Measurements from ENCODE around the gene DENND2A. TPM values are rescaled to one million over a fixed set of nuclear protein-coding genes. Genes with fewer than 3 reads are reported as not detected.
"Not testable (repeated sequence)": the region's sequence is repeated elsewhere in the genome, so short reads cannot be mapped to it uniquely, and the experiment has no call there.

DENND2A gene
- total and polyA plus RNA-seq, 3 experiments from 2014 or later: not detected

- Mint-ChIP-seq H3K36me3 (no peaks in the 10 kb centered on the region), H3K9me3 (no peaks in the 10 kb centered on the region), H3K27me3 (peaks cover 3 to 18% of the 10 kb centered on the region in 2 donors), H3K27ac (no peak overlapping the region), H3K4me3 (no peak overlapping the region), H3K4me1 (no peaks in the 10 kb centered on the region)
- H3K36me3 ChIP-seq (ENCODE audit: insufficient read depth, low read length): no peaks in the 10 kb centered on the region
- no peaks in the 10 kb centered on the region for H3K9me3 ChIP-seq (ENCODE audit: low read length)
- no peak for DNase-seq
- no peaks in the 10 kb centered on the region for H3K27me3 ChIP-seq (ENCODE audit: insufficient read depth, low read length, poor library complexity, severe bottlenecking)
- ChIA-PET POLR2A (no interaction called here), CTCF (no interaction called here)
- no peaks in the 10 kb centered on the region for H3K4me1 ChIP-seq (ENCODE audit: insufficient read depth, low read length)
- no peak overlapping the region for H3K27ac ChIP-seq (ENCODE audit: low read depth, low read length)
- H3K4me3 ChIP-seq (ENCODE audit: low read length): no peak overlapping the region
Observed at GRCh38 chr7:140564643-140565042, 76.0 kb downstream of the DENND2A start.

DNA sequence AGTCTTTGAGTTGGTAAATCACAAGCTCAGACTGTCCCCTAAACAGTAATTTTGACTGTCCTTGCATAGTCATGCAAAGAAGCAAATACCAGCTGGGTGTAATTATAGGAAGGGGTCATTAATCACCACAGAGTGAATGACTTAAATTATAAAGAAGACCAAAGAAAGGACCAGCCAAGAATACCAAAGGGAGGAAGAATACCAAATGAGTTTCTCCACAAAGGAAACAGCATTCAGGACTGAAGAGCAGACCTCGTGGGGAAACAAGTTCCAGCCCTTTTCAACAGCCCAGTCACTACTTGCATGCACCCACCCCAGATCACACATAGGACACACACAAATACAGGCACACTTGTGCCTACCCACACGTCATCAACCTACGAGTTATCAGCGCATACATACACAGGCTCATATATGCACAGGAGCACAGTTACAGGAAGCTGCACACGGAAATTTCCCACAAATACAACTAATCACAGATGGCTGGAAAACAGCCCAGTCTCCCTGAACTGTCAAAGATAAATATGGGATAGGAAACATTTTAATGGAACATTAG lies 77.6 kb downstream of the DENND2A start:
- Histone ChIP-seq H3K4me1 (ENCODE audit: insufficient read depth, low read length) (no peaks in the 10 kb centered on the region), H3K36me3 (ENCODE audit: insufficient read depth, low read length) (no peaks in the 10 kb centered on the region), H3K27me3 (ENCODE audit: insufficient read depth, low read length, poor library complexity, severe bottlenecking) (no peaks in the 10 kb centered on the region), H3K4me3 (ENCODE audit: low read length) (no peak overlapping the region), H3K27ac (ENCODE audit: low read depth, low read length) (no peak overlapping the region), H3K9me3 (ENCODE audit: low read length) (no peaks in the 10 kb centered on the region)
- CTCF ChIA-PET: no interaction called here
- no peaks in the 10 kb centered on the region for H3K9me3 Mint-ChIP-seq
- DNase-seq: no peak
- no peaks in the 10 kb centered on the region for H3K4me1 Mint-ChIP-seq
- POLR2A ChIA-PET: no interaction called here
- no peaks in the 10 kb centered on the region for H3K36me3 Mint-ChIP-seq
- peaks cover 3 to 29% of the 10 kb centered on the region in 2 donors for H3K27me3 Mint-ChIP-seq
- H3K4me3 Mint-ChIP-seq: no peak overlapping the region
- no peak overlapping the region for H3K27ac Mint-ChIP-seq

DNA sequence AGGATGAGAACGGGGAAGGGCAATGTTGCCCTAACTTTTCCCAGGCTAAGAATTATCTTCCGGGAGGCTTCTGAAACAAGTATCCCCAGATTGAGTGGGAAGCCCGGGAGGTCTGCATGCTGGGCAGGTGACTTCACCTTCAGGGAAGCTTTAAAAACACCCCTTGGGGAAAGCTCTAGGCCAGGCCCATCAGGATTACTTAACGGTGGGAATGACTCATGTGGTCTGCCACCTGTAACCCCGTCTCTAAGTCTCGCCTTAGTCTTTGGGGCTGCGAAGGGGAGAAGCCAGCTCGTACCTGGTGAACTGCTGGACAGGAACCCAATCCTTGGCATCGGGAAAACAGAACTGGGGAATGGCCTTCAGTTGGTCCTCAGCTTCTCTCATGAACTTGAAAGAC lies 81.2 kb downstream of the DENND2A start:
- no peaks in the 10 kb centered on the region for H3K9me3 ChIP-seq (ENCODE audit: low read length)
- H3K27me3 Mint-ChIP-seq: peaks cover 5 to 28% of the 10 kb centered on the region in 2 donors
- CTCF ChIA-PET: no interaction called here
- no peak overlapping the region for H3K4me3 ChIP-seq (ENCODE audit: low read length)
- H3K27me3 ChIP-seq (ENCODE audit: insufficient read depth, low read length, poor library complexity, severe bottlenecking): no peaks in the 10 kb centered on the region
- H3K4me1 ChIP-seq (ENCODE audit: insufficient read depth, low read length): no peaks in the 10 kb centered on the region
- POLR2A ChIA-PET: no interaction called here
- no peak overlapping the region for H3K27ac ChIP-seq (ENCODE audit: low read depth, low read length)
- no peak for DNase-seq
- no peaks in the 10 kb centered on the region for H3K36me3 ChIP-seq (ENCODE audit: insufficient read depth, low read length)
- H3K4me3 Mint-ChIP-seq: no peak overlapping the region
- no peaks in the 10 kb centered on the region for H3K36me3 Mint-ChIP-seq
- H3K4me1 Mint-ChIP-seq: no peaks in the 10 kb centered on the region
- H3K27ac Mint-ChIP-seq: no peak overlapping the region
- H3K9me3 Mint-ChIP-seq: no peaks in the 10 kb centered on the region

DNA sequence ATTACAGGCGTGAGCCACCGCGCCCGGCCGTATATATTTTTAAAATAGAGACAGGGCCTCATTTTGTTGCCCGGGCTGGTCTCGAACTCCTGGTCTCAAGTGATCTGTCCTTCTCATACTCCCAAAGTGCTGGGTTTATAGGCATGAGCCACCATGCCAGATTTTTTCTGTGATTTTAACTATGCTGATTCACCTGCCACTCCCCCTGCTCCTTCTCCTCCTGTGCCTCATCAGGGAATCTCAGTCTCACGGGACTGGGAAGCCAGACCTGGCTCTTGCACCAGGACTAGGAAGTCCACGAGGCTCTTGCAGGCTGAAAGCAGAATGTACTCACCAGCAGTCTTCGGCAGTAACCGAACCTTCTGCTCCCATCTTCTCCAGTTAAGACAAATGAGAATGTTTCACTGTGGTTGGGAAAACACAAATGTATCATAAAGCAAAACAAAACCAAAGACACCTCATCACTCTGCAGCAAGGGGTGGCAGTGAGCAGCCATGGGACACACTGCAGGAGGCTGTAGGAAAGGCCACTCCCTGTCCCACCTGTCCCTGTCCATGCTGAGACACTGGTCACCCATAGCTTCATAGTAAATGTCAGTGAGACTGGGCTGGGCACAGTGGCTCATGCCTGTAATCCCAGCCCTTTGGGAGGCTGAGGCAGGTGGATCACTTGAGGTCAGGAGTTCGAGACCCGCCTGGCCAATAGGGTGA lies 82.6 kb downstream of the DENND2A start:
- no peak overlapping the region for H3K4me3 Mint-ChIP-seq
- DNase-seq: no peak
- H3K27ac Mint-ChIP-seq: no peak overlapping the region
- H3K4me3 ChIP-seq (ENCODE audit: low read length): no peak overlapping the region
- ChIA-PET POLR2A (no interaction called here), CTCF (no interaction called here)
- no peaks in the 10 kb centered on the region for H3K4me1 ChIP-seq (ENCODE audit: insufficient read depth, low read length)
- H3K27ac ChIP-seq (ENCODE audit: low read depth, low read length): no peak overlapping the region
- no peaks in the 10 kb centered on the region for H3K27me3 ChIP-seq (ENCODE audit: insufficient read depth, low read length, poor library complexity, severe bottlenecking)
- no peaks in the 10 kb centered on the region for H3K9me3 Mint-ChIP-seq
- no peaks in the 10 kb centered on the region for H3K4me1 Mint-ChIP-seq
- H3K36me3 ChIP-seq (ENCODE audit: insufficient read depth, low read length): no peaks in the 10 kb centered on the region
- no peaks in the 10 kb centered on the region for H3K36me3 Mint-ChIP-seq
- no peaks in the 10 kb centered on the region for H3K9me3 ChIP-seq (ENCODE audit: low read length)
- H3K27me3 Mint-ChIP-seq: peaks cover 5 to 23% of the 10 kb centered on the region in 2 donors

DNA sequence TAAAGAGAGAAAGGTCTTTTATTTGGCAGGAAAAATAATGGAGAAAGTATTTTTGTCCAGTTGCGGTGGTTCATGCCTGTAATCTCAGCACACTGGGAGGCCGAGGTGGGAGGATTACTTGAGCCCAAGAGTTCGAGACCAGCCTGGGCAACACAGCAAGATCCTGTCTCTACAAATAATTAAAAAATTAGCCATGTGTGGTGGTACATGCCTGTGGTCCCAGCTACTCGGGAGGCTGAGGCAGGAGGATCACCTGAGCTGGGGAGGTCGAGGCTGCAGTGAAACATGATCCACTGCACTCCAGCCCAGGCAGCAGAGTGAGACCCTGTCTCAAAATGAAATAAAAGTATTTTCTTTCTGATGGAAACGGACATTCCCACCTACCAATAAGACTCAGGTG lies 83.5 kb downstream of the DENND2A start:
- ChIA-PET POLR2A (no interaction called here), CTCF (no interaction called here)
- Mint-ChIP-seq H3K4me1 (no peaks in the 10 kb centered on the region), H3K36me3 (no peaks in the 10 kb centered on the region), H3K9me3 (no peaks in the 10 kb centered on the region), H3K27ac (no peak overlapping the region), H3K27me3 (peaks cover 5 to 23% of the 10 kb centered on the region in 2 donors), H3K4me3 (no peak overlapping the region)
- H3K27me3 ChIP-seq (ENCODE audit: insufficient read depth, low read length, poor library complexity, severe bottlenecking): no peaks in the 10 kb centered on the region
- no peaks in the 10 kb centered on the region for H3K9me3 ChIP-seq (ENCODE audit: low read length)
- no peaks in the 10 kb centered on the region for H3K36me3 ChIP-seq (ENCODE audit: insufficient read depth, low read length)
- H3K4me3 ChIP-seq (ENCODE audit: low read length): no peak overlapping the region
- no peak for DNase-seq
- H3K4me1 ChIP-seq (ENCODE audit: insufficient read depth, low read length): no peaks in the 10 kb centered on the region
- H3K27ac ChIP-seq (ENCODE audit: low read depth, low read length): no peak overlapping the region

GRCh38 chr7:140553236-140553635 lies 87.4 kb downstream of the DENND2A start:
- H3K4me1 Mint-ChIP-seq; CTCF ChIA-PET; H3K27me3 Mint-ChIP-seq; H3K36me3 ChIP-seq (ENCODE audit: insufficient read depth, low read length); H3K36me3 Mint-ChIP-seq; H3K4me3 ChIP-seq (ENCODE audit: low read length); H3K9me3 ChIP-seq (ENCODE audit: low read length); H3K4me3 Mint-ChIP-seq; H3K9me3 Mint-ChIP-seq; H3K27me3 ChIP-seq (ENCODE audit: insufficient read depth, low read length, poor library complexity, severe bottlenecking); H3K27ac Mint-ChIP-seq; DNase-seq; POLR2A ChIA-PET; H3K27ac ChIP-seq (ENCODE audit: low read depth, low read length); H3K4me1 ChIP-seq (ENCODE audit: insufficient read depth, low read length): not testable (repeated sequence)

GRCh38 chr7:140552240-140552679 lies 88.4 kb downstream of the DENND2A start:
- Histone ChIP-seq H3K27ac (ENCODE audit: low read depth, low read length) (no peak overlapping the region), H3K36me3 (ENCODE audit: insufficient read depth, low read length) (no peaks in the 10 kb centered on the region), H3K9me3 (ENCODE audit: low read length) (no peaks in the 10 kb centered on the region), H3K4me1 (ENCODE audit: insufficient read depth, low read length) (no peaks in the 10 kb centered on the region), H3K27me3 (ENCODE audit: insufficient read depth, low read length, poor library complexity, severe bottlenecking) (no peaks in the 10 kb centered on the region), H3K4me3 (ENCODE audit: low read length) (no peak overlapping the region)
- Mint-ChIP-seq H3K36me3 (no peaks in the 10 kb centered on the region), H3K4me1 (no peaks in the 10 kb centered on the region), H3K27me3 (peaks cover 0 to 3% of the 10 kb centered on the region in 2 donors), H3K27ac (peak overlapping the region in 1 of 8 donors; percentile 2), H3K4me3 (no peak overlapping the region), H3K9me3 (no peaks in the 10 kb centered on the region)
- POLR2A ChIA-PET: no interaction called here
- CTCF ChIA-PET: no interaction called here
- DNase-seq: no peak

DNA sequence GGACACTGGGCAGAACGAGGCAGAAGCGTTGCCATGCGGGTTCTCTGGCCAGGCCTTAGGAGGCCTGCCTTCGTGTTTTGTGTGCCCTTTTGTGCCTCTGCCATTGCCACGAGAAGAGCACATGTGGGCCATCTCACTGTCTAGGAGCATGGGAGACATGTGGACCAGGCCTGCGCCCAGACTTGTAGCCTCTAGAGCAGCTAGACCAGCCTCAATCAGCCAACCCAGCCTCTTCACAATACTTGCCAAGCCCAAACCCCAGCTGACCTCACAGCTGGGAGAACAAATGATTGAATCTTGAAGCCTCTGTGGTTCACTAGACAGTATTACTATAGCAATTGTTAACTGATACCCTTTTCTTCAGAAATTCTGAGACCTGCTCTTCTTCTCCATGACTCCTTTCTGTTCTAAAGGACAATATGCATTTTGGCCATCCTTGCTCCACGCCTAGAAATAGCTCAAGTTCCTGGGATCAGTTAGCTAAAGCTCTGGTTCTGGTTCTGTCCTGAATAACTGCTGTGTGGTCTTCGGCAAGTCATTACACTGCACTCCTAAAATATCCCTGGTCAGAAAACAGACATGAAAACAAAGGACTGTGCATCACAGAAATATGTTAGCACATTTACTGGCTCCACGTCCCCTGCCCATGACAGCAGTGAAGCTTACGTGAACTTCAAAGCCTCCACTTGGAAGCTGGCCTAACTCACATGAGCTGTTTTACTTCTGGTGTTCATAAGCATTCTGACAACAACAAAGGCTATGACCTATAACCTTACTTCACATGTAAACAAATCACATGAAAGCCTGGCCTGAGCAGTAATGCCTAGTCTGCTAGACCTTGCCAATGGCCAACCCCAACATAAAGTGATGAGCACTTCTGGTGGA lies 89.0 kb downstream of the DENND2A start:
- no peak for DNase-seq
- no peaks in the 10 kb centered on the region for H3K9me3 Mint-ChIP-seq
- CTCF ChIA-PET: no interaction called here

More for the DNA sequence above, 89.0 kb downstream of the DENND2A start:
- H3K36me3 ChIP-seq (ENCODE audit: insufficient read depth, low read length): no peaks in the 10 kb centered on the region
- H3K9me3 ChIP-seq (ENCODE audit: low read length): no peaks in the 10 kb centered on the region
- H3K4me3 ChIP-seq (ENCODE audit: low read length): no peak overlapping the region
- no peak overlapping the region for H3K27ac ChIP-seq (ENCODE audit: low read depth, low read length)
- peaks cover under 1% of the 10 kb centered on the region for H3K27me3 ChIP-seq (ENCODE audit: insufficient read depth, low read length, poor library complexity, severe bottlenecking)
- H3K4me3 Mint-ChIP-seq: no peak overlapping the region
- H3K36me3 Mint-ChIP-seq: no peaks in the 10 kb centered on the region
- H3K4me1 Mint-ChIP-seq: no peaks in the 10 kb centered on the region
- H3K27me3 Mint-ChIP-seq: peaks cover 0 to 3% of the 10 kb centered on the region in 2 donors
- no peaks in the 10 kb centered on the region for H3K4me1 ChIP-seq (ENCODE audit: insufficient read depth, low read length)
- no peak overlapping the region for H3K27ac Mint-ChIP-seq
- POLR2A ChIA-PET: no interaction called here

Measured in CD8-positive, alpha-beta memory T cell (primary cell).